Measurements from ENCODE around the gene KCNS1.
"Not testable (repeated sequence)": the region's sequence is repeated elsewhere in the genome, so short reads cannot be mapped to it uniquely, and the experiment has no call there.

- TF ChIP-seq ZNF425 (CRISPR knock-in tag; conservative IDR thresholded peaks at IDR 0.05); CTCF (IDR thresholded peaks at IDR 0.05); CBFB (CRISPR knock-in tag; IDR thresholded peaks at IDR 0.05; ENCODE audit: low read depth); JUN (CRISPR knock-in tag; IDR thresholded peaks at IDR 0.05); HMGA2 (CRISPR knock-in tag; IDR thresholded peaks at IDR 0.05); HMGXB4 (CRISPR knock-in tag; IDR thresholded peaks at IDR 0.05); NFYB (CRISPR knock-in tag; conservative IDR thresholded peaks at IDR 0.05; ENCODE audit: low read depth); SP1 (CRISPR knock-in tag; conservative IDR thresholded peaks at IDR 0.05): not testable (repeated sequence)
These were observed 38.9 kb upstream of the KCNS1 start for GRCh38 chr20:45139733-45140375.

All from WTC11 (cell line).